NCI-H510A (cell line): ENCODE results near the gene PCDHGB4.
"Not testable (repeated sequence)": the region's sequence is repeated elsewhere in the genome, so short reads cannot be mapped to it uniquely, and the experiment has no call there.

ENCODE experiments used
- DNase-seq: peaks from one replicate; lab custom pipeline; 2025; lab: John Stamatoyannopoulos, UW

The PCDHGB4 gene

GRCh38 chr5:141430332-141431113 lies 43.0 kb downstream of the PCDHGB4 start, which contains the start of gene PCDHGA12:
Gene PCDHGA12 (plus strand): TSS chr5:141430507. CDS start chr5:141430760, 253 bp downstream.
- no peak for DNase-seq

GRCh38 chr5:141431286-141431685 lies 43.8 kb downstream of the PCDHGB4 start:
- no peak for DNase-seq

- DNase-seq = not testable (repeated sequence)
Observed at GRCh38 chr5:141432308-141432707, 44.8 kb downstream of the PCDHGB4 start.

GRCh38 chr5:141432726-141433125 lies 45.2 kb downstream of the PCDHGB4 start:
- DNase-seq = not testable (repeated sequence)

GRCh38 chr5:141434006-141434405 lies 46.5 kb downstream of the PCDHGB4 start:
- DNase-seq = no peak

- DNase-seq = no peak
Observed at GRCh38 chr5:141437221-141437620, 49.7 kb downstream of the PCDHGB4 start.

GRCh38 chr5:141439411-141440141 lies 52.1 kb downstream of the PCDHGB4 start:
- no peak for DNase-seq
